Choroid plexus epithelial cell (primary cell): Measurements from ENCODE around the gene OR4K2.

Experiments
- DNase-seq: peaks from one replicate; pipeline ENCODE4 v3.0.0-alpha.2; 2010; ENCODE audit warnings: low read depth
- H3K4me3 ChIP-seq: 2 replicates; pipeline ENCODE4 v1.5.1; 2011; ENCODE audit warnings: low read depth, mild to moderate bottlenecking, control low read depth, low read length, moderate library complexity
- CTCF ChIP-seq: conservative IDR thresholded peaks from 2 replicates; pipeline ENCODE4 v1.5.1; 2011; ENCODE audit warnings: low read depth, mild to moderate bottlenecking, control low read depth, inconsistent platforms, low read length, moderate library complexity

OR4K2 gene

GRCh38 chr14:19917955-19918518 lies 43.1 kb downstream of the OR4K2 start:
- TF ChIP-seq CTCF, result no peak
- H3K4me3 ChIP-seq, result no peak overlapping the region
- no peak for DNase-seq

- no peak overlapping the region for H3K4me3 ChIP-seq
- no peak for TF ChIP-seq CTCF
- no peak for DNase-seq
Measured at GRCh38 chr14:19918553-19919264, 43.8 kb downstream of the OR4K2 start.

- no peak for DNase-seq
- TF ChIP-seq CTCF, result no peak
- no peak within 1 kb of the TSS for H3K4me3 ChIP-seq
Measured at GRCh38 chr14:19920021-19920657, 45.2 kb downstream of the OR4K2 start, which contains the start of gene OR4K5. OR4K5 (plus strand) TSS chr14:19920607; CDS start chr14:19920607, 0 bp downstream.

- TF ChIP-seq CTCF, result no peak
- DNase-seq, result no peak
- no peak within 1 kb of the TSS for H3K4me3 ChIP-seq
Measured at GRCh38 chr14:19930617-19931016, 55.7 kb downstream of the OR4K2 start, which contains the start of gene OR4K1. OR4K1 (plus strand) TSS chr14:19930917; CDS start chr14:19935667, 4,750 bp downstream.
